COLO668 (cell line): Measurements from ENCODE around the gene PAX5.

Experiments
- DNase-seq: peaks from one replicate; lab custom pipeline; 2025; ENCODE audit not compliant: unreplicated experiment; lab: John Stamatoyannopoulos, UW

PAX5 gene

DNA sequence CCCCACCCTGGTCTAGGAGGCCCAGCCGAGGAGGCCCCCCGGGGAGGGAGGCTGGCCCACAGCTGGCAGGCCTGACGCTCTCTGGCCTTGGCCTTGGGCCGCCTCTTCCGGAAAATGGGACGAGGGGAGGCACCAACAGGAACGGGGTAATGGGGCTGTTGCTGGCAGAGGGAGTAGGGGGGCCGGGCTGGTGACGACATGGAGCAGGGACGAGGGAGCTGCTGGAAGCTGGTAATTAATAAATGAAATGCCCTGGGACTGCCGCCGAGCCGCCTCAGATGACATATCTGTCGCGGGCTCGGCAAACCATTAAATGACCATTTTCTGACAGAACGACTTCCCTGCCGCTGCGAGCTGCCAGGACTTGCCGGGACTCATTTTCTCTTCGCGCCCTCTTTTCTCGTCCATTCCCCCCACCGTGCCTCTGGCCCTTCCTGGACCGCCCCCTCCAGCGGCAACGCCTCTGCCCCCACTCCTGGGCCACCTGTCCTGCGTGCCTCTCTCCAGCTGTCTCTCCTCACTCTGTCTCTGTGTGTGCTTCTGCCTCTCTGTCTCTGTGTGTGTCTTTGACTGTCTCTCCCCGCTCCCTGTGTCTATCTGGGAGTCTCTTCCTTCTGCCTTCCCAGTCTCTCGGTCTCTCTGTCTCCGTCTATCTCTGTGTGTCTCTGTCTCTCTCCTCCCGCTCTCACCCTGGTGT, 215.7 kb downstream of the PAX5 start:
- peak; percentile 43 for DNase-seq

DNA sequence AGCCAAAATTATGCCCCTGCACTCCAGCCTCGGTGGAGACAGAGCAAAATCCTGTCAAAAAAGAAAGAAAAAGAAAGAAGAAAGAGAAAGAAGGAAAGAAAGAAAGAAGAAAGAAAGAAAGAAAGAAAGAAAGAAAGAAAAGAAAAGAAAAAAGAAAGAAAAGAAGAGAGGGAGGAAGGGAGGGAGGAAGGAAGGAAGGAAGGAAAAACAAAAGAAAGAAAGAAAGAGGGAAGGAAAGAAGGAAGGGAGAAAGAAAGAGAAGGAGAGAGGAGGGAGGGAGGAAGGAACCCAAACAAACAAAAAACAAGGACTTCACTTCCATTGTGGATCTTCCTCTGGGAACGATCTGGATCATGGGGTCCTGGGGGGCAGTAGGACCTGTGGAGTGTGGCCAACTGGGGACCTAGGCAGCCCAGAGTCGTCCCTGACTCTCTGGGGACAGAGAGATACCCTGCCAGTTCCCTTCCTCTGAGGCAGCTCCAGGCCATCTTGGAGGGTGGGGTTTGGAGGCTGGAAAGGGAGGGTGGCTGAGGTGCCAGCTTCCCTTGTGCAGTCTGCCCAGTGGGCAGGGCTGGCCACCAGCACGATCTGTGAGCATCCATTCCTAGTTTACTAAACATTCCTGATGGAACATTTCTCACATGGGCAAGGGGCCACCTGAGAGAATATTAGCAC, 216.8 kb downstream of the PAX5 start:
- DNase-seq, result no peak

DNA sequence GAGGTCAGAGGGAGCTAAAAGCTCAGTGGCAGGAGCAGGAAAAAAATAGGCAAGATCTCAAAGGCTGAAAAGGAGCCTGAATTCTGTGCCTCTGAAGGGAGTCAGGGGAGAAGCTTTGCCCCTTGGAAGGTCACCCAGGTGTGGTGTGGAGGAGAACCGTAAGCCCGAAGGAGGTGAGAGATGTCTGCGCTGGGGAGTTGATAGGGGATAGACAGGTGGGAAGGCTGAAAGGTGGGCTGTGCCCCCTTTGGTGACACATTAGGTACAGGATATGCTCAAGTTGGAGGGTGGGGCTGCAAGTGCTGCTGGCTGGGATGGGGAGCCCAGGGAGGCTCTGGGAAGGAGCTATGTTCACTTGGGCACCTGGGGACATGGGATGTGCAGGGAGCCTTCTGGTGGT, 217.7 kb downstream of the PAX5 start:
- no peak for DNase-seq

DNA sequence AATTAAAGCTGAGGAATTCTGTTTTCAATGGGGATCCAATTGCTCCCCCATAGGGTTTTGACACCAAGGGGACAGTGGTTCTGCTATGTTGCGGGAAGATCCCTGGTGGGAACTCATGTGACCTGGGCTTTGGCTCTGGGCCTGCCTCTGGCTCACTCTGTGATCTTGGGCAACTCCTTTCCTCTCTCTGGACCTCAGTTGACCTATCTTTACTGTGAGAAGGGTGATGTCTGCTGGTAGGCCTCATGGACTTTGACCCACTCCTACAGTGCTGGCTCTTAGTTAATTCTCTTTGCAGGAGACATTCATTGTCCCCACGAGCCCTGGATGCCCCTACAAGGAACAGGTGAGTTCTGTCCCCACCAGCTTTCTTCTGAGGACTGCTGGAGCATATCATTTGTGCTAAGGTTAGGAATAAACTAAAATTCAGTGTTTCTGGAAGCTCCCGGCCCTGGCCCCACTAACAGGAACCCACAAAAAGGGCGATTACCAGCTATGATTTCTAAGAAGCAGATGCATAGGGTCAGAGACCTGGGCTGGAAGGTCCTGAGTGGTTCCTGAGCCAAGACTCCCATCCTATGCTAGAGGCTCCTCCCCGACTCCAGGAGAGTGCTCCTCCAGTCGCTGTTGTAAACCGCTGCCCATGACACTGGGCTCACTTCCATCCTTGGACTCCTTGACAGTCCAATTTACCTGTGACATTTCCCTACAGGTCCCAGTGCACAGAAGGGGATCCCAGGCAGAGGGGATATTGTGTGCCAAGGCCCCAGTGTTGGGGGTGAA, 218.3 kb downstream of the PAX5 start:
- DNase-seq, result no peak

DNA sequence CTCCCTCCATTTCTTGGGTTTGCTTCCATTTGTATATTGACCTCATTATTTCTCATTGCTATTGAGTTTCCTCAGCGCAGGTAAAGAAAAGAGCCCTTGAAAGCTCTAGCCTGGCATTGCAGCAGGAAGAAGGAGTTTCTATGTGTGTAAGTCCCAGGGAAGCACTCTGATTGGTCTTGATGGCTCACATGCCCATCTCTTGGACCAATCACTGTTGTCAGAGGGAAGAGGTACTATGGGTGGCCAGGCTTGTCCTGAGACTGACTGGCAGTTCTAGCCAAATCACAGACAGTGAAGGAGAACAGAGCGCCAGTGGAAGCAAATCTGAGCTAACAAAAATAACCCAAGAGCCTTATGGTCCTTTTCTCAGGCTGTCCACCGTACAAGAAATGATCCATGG, 219.0 kb downstream of the PAX5 start:
- DNase-seq, result no peak

DNA sequence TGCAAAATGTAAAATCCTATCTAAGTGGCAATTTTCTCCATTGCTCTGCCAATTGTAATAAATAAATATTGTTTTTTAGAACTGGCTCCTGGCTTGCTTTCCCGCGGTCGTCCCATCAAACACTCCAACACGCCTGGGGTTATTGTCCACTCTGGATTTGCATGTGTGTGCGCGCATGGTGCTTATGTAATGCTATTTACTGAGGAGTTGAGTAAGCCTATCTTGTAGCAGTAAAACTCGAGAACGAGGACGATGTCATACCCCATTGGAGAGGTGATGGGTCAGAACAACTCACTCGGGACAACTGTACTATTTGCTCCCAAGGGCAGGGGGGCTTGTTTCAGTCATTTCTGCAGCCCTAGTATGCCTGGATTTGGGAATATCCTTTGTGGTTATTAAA, 220.9 kb downstream of the PAX5 start:
- peak; percentile 24 for DNase-seq

DNA sequence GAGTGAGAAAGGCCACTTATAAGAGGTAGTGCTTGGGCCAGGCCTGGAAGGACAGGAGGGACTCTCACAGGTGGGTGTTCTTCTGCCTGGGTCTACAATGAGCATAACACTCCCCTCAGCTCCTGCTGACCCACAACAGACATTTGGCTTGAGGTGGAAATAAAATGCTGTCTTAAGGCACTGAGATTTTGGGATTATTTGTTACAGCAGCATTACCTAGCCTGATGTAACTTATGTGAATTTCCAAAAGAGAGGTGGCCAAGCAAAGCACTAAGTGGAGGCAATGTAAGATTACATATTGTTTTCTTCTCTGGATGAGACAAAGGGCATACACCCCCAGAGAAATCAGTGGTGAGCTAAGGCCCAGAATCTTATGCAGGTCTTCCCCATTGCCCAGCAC, 221.5 kb downstream of the PAX5 start:
- no peak for DNase-seq

DNA sequence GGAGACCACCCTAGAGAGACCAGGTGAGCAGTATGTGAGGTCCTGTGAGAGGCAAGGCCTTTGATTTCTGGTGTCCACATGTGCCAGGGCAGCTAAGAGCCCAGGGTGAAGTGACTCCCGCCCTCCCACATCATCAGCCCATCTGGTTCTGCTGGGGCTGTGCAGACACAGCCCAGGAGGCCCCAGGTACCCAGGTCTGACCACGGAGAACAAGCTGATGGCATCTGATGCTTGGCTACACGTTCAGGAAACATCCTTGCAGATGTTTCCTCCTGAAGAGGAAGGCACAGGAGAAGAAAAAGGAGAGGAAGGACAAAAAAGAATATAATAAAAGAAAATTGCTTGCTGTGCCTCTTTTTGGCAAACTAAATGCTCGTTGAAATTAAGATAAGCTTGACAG, 225.8 kb downstream of the PAX5 start:
- no peak for DNase-seq

DNA sequence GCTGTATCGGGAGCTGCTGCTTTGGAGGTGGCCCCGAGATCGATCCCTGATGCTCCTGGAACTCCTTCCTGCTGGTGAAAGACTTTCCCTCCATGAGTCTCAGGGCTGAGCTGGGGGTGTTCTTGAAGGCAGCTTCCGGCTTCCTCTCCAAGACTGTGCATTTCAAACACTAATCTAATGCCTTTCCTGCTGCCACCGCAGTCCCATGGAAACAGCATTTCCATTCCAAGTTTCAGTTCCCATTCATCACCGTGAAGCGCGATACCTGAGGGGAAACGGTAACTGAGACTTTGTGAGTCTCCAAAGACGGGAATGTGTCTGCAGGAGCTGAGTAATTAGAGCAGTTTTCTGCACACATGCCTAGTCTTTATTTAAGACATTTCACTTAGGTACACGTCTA, 230.1 kb downstream of the PAX5 start:
- DNase-seq, result no peak

DNA sequence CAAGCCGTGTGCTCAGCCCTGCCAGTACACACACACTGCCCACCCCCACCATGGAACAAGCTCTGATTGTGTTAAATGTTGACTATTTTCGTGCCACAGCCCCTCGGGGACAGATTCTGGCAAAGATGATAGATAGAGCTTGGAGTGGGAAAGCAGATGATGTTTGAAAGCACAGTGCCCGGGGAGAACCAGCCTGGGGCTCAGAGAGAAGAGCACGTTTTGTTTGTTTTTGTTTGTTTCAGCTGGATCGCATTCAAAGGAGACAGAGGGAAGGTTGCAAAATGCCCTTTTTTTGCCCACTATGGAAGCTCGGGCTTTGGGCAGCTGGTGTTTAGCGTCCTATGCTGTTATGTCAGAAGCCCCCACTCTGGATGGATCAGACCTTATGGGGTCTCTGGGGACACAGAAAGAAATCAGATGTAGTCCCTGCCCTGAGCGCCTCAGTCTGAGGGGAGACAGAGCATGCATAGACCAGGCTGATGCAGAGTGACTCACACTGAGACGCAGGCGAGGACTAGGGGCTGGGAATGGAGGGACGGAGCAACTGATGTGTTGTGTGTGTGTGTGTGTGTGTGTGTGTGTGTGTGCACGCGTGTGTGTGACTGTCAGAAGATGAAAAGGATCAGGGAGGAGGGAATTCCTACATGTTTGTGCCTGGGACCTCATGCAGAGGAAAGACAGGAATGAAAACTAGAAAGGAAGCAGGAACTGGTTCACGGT, 231.7 kb downstream of the PAX5 start:
- no peak for DNase-seq

DNA sequence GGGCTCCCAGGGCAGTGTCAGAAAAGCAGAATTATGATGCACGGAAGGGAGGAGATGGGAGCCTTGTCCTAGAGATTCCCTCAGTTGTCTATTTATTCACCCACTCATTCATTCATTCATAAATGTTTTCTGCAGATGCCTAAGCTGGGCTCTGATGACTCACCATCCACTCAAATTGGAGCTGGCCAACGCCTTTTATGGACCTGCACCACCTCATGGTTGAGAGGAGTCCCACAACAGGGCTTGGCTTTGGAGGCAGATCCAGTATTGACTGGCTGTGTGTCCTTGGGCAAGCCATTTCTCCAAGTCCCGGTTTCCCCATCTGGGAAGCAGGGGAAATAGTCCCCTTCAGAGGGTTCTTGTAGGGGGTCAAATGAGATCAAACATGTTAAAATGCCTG, 233.6 kb downstream of the PAX5 start:
- no peak for DNase-seq

DNA sequence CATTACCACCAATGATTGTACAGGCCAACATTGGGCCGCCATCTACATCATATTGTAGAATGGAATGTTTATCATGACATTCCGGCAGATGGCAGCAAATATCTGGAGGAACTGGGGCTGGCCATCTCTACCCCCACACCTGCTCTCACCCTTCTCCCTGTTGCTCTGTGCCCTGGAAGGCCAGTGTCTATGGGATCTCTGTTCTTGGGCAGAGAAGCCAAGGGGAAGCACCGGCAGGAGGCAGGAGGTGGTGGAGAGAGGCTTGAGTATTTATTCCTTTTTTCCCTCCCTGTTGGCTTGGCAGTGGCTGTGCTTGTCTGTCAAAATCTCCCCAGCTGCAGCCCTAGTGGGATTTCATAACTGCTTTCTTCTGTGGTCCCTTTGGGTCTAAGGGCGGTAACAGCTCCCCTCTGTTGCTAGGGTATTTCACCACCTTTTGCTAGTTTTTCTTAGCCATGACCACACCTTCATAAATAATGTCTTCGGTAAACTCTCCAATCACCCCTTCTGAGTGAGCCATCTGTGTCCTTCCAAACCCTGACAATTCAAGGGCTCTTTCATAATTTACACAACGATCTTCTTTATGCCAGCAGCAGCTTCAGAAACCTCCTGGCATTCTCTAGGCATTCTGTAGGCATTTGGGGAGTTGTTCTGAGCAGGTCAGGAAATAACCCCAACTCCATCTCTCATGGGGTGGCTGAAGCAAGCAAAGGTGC, 235.6 kb downstream of the PAX5 start:
- peak; percentile 51 for DNase-seq

DNA sequence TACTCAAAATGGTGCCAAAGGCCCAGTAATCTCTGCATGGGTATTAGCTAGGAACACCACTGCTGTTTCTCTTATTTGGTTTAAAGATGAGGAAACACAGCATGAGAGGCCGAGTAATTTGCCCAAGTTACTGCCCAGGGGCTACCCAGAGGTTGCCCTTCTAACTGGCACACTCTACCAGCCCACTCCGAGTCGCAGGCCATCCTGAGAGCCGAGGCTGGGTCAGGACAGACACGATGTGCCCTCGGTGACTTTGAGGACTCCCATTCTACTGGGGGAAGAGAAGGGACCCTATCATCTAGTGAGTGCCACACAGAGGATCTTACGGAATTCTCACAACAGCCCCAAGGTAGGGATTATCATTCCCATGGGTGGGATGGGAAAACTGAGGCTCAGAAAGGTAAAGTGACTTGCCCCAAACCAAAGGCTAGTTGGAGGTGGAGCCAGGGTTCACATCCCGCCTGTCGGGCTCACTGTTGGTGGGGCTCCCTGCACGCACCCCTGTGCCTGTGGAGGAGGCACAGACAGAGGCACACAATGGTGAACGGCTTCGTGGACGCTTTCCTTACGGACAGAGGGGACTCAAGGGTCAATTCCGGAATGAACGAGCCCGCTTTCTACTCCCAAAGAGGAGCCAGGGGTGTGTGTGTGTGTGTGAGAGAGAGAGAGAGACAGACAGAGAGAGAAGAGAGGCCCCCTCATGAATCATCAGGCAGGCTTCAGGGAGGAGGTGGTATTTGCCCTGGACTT, 236.4 kb downstream of the PAX5 start:
- DNase-seq, result no peak

DNA sequence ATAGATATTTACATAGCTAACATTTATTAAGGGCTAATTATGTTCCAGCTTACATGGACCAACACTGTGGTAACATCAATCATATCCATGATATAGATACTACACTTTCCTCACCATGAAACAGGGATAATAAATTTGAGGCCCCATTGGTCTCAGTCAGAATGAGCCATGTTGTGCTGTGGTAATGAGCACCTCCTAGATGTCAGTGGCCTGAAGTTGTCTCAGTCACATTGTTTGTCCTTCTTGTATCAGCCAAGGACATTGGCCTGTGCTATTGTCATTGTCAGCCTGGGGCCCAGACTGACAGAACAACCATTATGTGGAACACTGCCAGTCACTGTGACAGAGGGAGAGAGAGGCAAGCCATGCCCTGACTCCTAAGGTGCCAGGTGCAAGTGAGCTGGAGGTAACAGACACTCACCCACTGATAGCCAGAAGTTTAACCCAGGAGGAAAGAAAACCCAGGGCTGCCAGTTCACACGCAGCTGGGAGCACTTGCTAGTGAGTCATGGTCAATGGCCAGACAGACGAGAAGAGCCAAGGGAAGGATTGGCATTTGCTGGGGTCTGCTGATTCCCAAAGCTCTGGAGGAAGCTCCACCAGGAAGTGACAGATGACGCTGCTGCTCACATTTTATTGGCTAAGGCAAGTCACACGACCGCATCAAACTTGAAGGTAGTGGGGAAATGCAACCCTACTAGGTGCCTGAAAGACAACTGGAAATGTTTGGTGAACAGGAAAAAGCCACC, 237.2 kb downstream of the PAX5 start:
- no peak for DNase-seq

DNA sequence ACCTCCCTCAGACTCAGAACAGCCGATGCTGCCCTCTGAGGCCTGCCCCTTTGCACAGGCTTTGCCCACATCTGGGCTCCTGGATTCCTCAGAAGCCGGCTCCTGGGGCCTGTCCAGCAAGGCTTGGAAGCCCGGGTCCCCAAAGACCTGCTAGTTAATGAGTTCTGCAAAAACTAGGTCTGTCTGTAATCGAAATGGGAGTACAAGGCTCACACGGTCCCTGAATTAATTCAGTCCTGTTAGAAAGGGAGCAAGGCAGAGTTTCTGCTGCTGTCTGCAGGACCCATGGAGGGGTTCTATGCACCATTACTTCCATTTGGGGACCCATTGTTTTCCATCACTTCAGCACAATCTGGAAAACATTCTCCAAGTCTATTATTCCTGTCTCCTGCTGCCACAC, 239.6 kb downstream of the PAX5 start:
- no peak for DNase-seq

DNA sequence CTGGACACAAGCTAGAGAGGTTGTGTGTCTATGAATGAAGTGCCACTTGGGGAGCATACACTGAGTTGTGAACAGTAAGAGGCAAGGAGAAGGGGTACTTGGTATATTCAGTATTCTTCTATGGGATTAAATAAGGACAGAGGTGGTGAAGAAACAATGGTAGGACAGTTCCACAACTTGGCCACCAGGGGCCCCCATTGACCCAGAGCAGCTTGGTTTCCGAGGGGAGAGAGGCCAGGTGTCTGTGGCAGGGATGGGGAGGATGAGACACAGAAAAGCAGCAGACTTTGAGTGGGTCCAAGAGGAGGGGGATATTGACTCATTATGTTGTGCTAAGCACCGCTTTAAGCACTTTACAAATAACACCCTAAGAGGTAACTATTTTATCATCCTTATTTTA, 240.8 kb downstream of the PAX5 start:
- peak; percentile 13 for DNase-seq

DNA sequence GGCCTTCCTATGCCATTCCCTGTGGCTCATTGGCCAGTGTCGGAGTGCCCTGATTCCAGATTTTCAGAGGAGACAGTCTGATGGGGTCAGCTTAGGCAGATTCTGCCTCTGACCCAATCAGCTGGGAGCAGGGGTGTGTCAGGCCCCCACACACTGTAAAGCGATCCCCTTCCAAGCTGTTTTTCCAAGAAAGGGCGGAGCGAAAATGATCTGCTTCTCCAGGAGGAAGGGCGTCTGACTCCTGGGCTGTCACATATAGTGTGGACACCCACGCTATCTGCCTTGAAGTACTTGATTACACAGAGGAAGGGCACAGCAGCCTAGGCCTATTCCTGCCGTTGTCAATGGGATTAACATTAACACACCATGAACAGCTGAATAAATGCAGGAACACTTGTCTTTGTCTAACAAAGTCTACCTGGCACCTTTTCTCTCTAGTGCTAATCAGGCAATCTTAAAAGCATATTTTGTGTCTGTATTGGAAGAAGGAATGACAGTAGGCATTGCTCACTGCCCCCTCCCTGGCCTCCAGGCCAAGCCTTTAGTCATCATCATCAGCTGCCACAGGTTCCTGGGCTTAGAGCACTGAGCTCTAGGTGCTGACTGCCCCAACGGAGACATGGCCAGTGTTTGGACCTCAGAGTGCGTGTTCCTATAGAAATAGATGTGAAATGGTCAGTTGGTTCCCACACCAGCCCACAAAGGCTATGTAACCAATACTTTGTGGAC, 242.7 kb downstream of the PAX5 start:
- no peak for DNase-seq

DNA sequence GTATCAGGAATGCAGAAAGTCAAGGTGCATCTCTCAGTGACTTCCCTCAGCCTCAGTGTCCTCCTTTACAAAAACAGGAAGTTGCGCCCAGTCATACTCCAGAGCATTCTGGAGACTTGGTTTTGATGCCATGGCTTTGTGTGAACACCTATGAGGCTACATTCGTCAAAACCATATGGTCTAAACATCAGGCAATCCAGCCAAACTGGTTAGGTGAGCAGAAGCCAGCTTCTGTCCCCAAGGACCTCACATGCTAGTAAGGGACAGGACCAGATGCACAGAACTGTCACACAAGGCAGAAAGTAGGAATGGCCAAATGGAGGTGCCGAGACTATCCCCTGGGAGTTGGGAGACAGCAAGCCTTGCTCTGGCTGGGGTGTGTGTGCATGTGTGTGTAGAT, 244.2 kb downstream of the PAX5 start:
- DNase-seq, result no peak

DNA sequence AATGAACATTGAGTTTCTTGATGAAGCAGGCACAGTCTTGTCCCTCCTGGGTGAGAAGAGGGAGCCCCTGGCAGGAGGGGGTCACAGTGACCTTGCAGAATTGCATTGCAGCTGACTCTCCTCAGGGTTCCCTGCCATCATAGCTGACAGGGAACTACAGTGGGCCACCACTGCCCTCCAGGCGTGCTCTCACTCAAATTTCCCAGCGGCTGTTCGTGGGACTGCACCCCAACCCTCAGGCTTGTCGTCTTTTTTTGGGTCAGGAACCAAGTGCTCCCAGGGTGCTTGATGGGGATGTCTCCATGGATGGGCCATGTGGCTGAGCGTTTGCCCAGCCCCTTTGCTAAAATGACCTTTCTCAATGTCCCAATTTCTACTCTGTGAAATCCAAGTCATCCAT, 245.5 kb downstream of the PAX5 start:
- DNase-seq, result no peak
